GM12892 (cell line): ENCODE data around the gene CDH1.

ENCODE experiments used
- POLR2A ChIP-seq: IDR thresholded peaks from 2 replicates; pipeline ENCODE4 v1.6.1; 2011; ENCODE audit warnings: low read depth, low read length, control low read depth
- TAF1 ChIP-seq: IDR thresholded peaks from 2 replicates; pipeline ENCODE4 v1.6.1; 2011; ENCODE audit warnings: low read depth, mild to moderate bottlenecking, control low read depth, low read length, borderline replicate concordance

GRCh38 chr16:68759062-68759461, 22.0 kb downstream of the CDH1 start:
- no peak for TF ChIP-seq TAF1
- no peak for TF ChIP-seq POLR2A
